Activated T-cell treated with anti-CD3 and anti-CD28 coated beads for 1 hour (primary cell): ENCODE data around the gene ZC2HC1B.
"Not testable (repeated sequence)": the region's sequence is repeated elsewhere in the genome, so short reads cannot be mapped to it uniquely, and the experiment has no call there.

ENCODE experiments used
- DNase-seq: peaks from one replicate; pipeline ENCODE4 v3.0.0-alpha.2; 2020; ENCODE audit warnings: low read depth

Gene ZC2HC1B

DNA sequence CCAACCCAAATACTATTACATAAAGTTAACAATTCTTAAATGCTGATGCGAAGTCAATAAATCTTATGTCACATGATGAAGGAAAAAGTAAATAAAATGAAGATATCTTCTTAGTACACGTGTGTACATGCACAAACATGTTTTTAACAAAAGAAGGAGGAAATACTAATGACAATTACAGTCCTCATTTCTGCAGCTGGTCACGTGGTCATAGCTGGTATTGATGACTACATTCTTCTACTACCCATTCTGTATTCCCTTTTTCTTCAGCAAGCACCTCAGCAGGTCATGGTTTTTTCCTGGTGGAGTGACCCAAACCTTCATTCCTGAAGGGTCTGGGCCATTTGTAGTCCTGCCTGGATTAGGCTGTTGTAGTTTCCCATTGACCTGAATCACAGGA is 4.5 kb downstream of the ZC2HC1B start:
- not testable (repeated sequence) for DNase-seq

DNA sequence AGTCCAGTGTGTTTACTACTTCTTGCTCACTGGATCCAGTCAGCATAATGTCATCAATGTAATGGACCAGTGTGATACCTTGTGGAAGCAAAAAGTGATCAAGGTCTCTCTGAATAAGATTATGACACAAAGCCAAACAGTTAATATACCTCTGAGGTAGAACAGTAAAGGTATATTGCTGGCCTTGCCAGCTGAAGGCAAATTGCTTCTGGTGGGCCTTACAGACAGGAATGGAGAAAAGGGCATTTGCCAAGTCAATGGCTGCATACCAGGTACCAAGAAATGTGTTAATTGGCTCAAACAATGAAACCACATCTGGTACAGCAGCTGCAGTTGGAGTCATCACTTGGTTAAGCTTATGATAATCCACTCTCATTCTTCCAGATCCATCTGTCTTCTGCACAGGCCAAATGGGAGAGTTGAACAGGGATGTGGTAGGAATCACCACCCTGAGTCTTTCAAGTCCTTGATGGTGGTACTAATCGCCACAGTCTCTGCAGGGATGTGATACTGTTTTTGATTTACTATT is 7.0 kb downstream of the ZC2HC1B start:
- not testable (repeated sequence) for DNase-seq

DNA sequence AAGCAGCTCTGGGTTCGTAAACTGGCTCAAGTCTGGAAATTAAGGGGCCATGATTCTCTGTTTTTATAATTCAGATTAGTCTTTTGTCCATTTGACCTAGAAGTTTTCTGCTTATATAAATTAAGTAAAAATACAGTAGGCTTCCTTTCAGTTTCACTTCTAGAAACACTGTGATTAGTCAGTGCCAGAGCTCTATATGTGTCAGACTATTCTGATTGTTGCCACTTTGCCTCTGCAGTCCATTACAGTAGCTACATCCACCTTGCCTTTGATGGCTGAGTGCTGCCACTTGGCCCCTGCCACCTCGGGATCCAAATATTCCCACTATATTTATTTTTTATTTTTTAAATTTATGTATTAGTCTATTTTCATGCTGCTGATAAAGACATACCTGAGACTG is 7.9 kb downstream of the ZC2HC1B start:
- no peak for DNase-seq

DNA sequence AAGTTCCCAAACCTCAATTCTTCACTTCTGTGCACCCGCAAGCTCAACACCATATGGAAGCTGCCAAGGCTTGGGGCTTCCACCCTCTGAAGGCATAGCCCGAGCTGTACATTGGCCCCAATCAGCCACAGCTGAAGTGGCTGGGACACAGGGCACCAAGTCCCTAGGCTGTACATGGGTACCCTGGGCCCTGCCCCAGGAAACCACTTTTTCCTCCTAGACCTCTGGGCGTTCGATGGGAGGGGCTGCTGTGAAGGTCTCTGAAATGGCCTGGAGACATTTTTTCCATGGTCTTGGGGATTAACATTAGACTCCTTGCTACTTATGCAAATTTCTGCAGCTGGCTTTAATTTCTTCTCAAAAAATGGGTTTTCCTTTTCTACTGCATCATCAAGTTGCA is 9.3 kb downstream of the ZC2HC1B start:
- DNase-seq, result not testable (repeated sequence)

DNA sequence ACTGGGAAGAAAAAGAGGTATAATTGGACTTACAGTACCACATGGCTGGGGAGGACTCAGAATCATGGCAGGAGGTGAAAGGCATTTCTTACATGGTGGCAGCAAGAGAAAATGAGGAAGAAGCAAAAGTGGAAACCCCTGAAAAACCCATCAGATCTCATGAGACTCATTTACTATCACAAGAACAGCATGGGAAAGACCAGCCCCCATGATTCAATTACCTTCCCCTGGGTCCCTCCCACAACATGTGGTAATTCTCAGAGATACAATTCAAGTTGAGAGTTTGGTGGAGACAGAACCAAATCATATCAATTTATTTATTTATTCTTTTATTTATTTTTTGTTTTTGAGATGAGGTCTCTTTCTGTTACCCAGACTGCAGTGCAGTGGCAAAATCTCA is 10.2 kb downstream of the ZC2HC1B start:
- not testable (repeated sequence) for DNase-seq

DNA sequence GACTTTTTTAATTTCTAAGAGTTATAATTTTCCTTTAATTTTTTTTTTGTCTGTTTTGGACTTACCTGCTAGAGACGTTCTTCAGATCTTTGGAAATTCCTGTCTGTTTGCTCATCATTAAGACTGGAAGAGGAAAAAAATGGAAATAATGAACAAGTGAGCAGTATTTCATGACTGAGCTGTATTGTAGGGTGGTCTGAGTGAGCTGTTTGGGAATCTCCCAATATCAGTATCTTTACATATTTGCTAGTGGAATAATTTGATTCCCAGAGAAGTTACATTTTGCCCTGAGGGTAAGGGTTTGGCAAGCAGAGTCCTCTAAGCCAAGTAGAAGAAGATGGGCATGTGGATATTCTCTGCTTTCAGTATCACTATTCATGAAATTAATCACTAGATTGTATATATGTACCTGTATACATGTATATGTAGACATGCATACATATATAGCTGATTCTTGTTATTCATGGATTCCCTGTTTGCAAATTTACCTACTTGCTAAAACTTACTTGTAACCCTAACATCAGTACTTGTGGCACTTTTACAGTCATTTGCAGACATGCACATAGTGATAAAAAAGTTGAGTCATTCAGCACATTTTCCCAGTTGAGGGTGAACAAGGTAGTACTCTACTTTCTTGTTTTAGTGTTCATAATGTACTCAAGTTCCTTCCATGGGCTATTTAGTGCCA is 13.5 kb downstream of the ZC2HC1B start:
- no peak for DNase-seq

DNA sequence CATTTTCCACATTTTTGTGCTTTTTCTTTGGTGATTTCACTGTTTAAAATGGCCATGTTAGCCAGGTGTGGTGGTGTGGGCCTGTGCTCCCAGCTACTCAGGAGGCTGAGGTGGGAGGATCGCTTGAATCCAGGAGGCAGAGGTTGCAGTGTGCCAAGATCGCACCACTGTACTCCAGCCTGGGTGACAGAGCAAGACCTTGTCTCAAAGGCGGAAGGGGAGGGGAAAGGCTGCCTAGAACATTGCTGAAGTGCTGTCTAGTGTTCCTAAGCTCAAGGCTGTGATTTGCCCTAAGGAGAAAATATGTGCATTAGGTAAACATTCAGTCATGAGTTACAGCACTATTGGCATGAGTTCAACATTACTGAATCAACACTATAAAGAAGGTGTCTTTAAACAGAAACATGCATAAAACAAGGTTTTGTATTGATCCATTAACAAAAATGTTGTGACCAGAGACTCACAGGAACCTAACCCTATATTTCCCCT is 14.0 kb downstream of the ZC2HC1B start:
- DNase-seq, result no peak

DNA sequence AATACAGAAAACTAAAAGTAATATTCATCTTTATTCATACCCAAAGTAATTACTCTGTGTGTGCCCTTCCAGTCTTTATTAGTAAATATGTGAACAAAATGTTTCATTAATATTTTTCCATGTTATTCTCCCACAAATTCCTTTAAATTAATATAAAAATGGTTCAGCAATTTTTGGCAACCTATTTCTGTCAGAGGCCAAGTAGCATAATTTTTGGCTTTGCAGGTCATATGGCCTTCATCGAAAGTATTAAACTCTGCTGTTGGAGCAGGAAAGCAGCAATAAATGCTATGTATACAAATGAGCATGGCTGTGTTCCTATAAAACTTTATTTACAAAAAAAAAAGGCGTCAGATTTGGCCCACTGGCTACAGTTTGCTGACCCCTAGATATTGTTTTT is 16.1 kb downstream of the ZC2HC1B start:
- no peak for DNase-seq

DNA sequence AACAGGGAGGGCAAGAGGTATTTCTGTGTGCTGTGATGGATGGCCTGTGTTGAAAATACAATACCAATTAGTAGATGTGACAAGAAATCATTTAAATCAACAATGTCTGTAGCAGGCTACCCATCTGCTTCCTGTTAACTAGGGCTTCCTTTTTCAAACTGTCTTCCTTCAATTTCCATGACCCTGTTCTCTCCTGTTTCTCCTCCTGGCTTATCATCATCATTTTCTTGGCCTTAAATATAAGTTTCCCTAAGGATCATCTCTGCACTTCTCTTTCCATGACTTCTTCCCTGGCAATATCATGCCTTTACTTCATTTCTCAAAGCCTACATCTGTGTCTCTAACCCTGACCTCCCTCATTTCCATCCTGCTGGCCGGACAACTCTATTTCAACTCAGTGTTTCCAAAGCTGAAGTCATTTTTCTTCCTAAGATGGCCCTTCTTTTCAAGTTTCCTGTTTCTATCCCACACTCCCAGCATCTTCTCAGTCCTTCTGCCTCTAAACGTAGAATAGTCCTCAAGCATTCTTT is 18.2 kb downstream of the ZC2HC1B start:
- no peak for DNase-seq

DNA sequence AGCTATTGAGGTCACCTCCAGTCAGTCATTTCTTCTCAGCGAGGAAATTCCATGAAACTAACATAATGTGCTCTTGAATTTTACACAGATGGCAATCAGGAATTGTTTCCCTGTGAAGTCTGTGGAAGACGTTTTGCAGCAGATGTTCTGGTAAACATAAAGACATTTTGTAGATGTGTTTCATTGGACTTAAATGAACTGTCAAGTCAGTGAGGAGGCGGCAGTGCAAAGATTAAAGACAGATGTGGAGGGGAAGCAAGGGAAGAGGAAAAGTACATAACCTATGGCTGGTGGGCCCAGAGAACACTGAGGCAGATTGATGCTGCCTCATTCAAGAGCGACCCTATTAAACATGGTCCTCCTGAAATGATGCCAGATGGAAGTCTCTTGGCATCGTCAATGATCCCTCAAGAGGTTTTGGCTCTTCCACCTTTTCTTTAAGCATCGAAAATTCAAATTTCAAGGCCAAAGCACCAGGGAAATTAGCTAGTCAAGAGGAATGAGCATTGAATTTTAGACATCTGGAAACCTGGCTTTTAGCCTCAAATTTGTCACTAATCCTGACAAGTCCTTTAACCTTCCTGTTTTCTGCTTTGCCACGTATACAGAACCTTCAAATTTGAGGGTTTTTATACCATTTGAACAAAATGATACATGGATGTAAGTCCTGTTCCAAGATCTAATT is 20.1 kb downstream of the ZC2HC1B start:
- DNase-seq, result no peak

DNA sequence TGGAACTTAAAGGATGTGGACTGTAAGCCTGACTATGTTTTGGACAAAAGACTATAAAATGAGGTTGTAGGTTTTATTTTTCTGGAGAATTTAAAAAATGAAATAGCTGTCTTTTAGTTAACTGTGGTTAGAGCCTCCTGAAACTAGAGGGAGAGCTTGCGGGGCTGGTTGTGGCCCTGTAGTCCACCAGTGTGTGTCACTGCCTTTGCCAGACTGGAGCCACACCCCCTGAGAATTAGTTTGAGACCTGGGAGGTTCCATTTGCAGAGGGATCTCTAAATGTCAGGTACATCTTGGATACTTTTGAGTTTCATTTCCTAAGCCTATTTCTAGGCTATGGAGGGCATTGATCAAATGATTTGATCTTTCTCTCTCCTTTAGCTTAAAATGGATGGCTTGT is 20.8 kb downstream of the ZC2HC1B start:
- DNase-seq, result no peak

DNA sequence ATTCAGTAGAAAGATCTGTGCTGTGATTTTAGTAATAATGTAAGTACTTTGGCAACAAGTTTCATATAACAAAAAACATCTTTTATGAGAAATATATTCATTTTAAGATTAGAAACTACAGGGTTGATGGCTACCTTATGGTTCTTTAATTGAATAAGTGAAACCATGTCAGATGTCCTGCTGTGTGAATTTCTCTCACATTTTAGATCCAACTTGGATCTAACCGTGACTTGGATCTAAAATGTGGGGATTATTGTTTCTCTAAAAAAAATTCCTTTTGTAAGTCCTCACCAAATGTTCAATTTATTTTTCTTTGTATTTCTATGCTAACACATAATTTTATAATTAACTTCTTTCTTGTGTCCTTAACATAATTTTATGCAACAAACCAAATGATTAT is 30.4 kb downstream of the ZC2HC1B start:
- DNase-seq, result no peak

DNA sequence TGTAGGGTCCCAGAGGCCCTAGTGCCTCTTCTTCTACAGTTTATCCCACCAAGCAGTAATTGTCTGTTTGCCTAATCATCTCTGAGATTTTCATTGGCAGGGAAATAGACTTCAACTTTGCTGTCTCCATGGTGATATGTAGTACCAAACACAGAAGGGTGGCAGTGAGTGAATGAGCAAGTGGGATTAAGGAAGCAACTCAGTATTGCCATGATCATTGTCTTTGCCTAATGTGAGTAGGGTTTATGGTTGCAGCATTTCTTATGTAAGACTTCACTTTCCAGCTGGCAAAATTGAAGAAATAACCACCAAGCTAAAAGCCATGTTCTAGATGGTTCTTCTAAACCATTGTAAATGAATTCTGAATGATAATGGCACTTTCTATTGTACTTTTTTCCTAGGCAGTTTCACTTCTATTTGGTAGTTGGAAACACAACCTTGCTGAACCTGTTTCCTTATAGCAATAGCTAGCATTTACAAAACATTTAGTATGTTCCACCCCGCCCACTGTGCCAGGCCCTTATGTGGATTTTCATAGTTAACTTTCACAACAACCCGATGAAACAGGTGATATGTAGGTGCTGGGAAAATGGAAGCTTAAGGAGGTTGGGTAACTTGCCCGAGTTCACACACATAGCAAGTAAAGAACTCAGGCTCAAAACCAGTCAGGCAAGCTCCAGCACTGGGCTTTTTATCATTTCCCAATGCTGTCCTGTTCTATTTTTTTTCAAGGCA is 32.0 kb downstream of the ZC2HC1B start:
- no peak for DNase-seq

DNA sequence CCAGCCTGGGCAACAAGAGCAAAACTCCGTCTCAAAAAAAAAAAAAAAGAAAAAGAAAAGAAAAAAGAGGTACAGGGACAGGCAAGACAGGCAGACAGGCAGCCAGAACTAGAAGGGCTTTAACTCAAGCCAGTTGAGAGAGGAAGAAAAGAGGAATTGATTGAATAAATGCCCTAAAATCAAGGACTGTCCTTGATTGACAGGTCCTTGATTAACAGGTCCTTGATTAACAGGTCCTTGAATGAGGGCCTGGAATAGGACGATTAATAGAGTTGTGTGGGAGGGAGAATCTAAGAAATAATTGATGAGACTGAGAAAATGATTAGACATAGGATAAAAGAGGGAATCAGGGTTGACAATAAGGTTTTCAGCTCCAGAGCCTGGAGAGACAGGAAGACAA is 36.1 kb downstream of the ZC2HC1B start:
- DNase-seq, result no peak

DNA sequence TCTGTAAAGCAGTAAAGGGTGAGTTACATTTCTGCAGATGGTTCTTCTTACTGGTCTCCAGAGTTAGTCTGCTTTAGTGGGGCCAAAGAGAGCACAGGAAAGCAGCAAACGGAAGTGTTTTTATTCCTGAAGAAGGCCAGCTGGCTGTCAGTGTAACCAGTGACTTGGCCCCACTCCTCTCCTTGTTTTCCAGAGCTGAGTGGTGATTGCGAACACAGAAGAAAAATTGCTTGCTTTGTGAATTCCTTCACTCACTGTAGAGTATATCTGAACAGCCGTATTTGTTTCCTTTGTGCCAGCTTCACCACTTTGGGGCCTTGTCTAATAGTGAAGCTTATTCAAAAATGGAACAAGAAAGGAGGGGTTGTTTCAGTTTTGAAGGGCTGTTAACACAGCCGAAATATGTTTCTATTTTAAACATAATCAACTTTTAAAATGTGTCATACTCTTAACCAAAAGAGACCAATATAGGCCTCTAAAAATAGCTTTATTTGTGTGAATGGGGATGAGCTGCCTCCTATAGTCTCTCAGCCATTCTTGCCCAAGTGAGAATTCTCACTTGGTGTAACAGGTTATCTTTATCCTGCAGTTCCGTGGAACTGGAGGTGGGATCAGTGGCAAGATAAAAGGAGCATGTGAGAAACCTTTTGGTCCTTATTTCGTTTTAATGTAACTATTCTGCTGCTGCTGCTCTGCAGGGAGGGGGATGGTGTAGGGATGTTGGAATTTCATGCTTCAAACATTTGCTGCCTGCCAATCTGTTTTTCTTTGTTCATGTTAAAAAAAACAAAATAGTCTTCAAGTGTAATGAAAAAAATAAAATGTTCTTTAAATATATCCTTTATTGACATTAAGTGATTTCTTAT is 37.8 kb downstream of the ZC2HC1B start:
- DNase-seq, result no peak

DNA sequence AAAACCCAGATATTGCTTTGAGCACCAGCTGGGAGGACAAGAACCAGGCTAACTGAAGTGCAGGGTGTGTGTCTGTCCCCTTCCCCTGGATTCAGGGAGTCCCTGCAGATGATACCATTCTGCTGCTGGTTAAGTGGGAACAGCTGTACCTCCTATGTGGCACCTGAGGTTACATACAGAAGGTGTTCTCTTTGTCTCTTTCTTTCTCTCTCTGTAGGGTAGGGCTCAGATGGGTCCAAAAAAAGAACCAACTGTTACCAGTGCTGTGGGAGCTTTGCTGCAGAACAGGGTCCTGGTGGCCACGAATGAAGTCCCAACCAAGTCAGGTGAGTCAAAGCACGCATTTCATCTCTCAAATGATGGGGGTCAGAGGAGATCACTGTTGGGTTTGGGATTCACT is 38.6 kb downstream of the ZC2HC1B start:
- no peak for DNase-seq

DNA sequence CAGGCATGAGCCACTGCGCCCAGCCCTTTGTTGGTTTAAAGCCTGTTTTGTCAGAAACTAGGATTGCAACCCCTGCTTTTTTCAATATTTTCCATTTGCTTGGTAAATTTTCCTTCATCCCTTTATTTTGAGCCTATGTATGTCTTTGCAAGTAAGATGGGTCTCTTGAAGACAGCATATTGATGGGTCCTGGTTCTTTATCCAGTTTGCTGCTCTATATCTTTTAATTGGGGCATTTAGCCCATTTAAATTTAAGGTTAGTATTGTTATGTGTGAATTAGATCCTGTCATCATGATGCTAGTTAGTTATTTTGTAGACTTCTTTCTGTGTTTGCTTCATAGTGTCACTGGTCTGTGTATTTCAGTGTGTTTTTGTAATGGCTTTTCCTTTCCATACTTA is 46.8 kb downstream of the ZC2HC1B start:
- DNase-seq, result no peak

DNA sequence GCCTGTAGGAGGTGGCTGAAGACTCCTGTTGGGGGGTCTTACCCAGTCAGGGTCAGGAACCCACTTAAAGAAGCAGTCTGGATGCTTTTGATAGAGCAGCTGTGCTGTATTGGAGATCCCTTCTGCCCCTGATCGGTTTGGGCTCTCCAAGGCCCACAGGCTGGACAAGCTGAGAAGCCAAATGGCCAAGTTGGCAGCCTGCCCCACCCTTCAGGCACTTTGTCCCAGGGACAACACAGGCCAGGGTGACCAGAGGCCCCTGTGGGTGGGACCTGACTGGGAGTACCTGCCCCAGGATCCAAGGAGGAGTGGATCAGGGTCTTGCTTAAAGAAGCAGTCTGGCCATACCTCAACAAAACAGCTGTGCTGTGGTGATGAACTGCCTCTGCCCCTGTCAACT is 48.4 kb downstream of the ZC2HC1B start:
- no peak for DNase-seq

DNA sequence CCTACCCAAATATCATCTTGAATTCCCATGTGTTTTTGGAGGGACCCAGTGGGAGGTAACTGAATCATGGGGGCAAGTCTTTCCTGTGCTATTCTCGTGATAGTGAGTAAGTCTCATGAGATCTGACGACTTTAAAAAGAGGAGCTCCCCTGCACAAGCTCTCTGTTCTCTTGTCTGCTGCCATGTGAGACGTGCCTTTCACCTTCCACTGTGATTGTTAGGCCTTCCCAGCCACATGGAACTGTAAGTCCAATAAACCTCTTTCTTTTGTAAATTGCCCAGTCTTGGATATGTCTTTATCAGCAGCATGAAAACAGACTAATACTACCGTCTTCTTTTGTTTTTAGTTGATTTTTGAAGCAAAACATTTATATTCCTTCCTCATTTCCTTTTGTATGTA is 52.8 kb downstream of the ZC2HC1B start:
- DNase-seq, result not testable (repeated sequence)

DNA sequence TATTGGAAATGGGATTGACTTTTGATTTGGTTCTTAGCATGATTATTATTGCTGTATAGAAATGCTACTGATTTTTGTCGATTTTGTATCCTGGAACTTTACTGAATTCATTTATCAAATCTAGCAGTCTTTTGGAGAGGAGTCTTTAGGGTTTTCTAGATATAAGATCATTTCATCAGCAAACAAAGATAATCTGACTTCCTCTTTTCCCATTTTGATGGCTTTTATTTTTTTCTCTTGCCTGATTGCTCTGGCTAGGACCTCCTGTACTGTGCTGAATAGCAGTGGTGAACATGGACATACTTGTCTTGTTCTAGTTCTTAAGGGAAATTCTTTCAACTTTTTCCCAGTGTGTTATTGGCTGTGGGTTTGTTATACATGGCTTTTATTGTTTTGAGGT is 64.6 kb downstream of the ZC2HC1B start:
- no peak for DNase-seq

DNA sequence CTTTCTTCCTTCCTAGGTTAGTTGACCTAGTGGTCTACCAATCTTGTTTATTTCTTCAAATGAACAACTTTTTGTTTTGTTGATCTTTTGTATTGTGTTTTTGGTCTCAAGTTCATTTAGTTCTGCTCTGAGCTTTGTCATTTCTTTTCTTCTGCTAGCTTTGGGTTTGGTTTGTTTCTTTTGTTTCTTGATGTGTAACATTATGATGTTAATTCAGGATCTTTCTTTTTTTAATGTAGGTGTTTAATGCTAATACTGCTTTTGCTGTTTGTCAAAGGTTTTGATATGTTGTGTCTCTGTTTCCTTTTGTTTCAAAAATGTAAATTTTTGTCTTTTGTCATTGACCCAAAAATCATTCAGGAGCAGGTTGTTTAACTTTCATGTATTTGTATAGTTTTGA is 65.7 kb downstream of the ZC2HC1B start:
- DNase-seq, result no peak

DNA sequence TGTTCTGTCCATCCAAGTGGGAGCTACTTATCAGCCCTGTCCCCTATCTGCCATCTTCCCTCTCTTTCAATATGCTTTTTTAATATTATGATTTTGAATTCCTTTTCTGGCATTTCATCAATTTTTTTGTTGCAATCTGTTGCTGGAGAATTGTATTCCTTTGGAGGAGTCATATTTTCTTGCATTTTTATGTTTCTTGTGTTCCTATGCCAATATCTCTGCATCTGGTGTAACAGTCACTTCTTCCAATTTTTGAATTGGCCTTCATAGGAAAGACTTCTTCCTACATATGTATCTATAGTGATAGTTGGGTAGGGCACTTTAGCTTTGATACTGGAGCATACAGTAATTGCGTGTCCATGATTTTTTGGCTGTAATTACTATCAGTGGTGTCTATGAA is 70.1 kb downstream of the ZC2HC1B start:
- DNase-seq, result no peak
